Globus pallidus (tissue), 1 donor: ENCODE data around the gene CTNNA3.

ENCODE experiments used
- DNase-seq: peaks from one replicate; pipeline ENCODE4 v3.0.0-alpha.2; 2015; ENCODE audit warnings: low spot score

Gene CTNNA3

GRCh38 chr10:66931949-66932343, 764.0 kb downstream of the CTNNA3 start:
- DNase-seq: peak; percentile 85

GRCh38 chr10:66931340-66931948, 764.6 kb downstream of the CTNNA3 start:
- peak; percentile 84 for DNase-seq

- DNase-seq: peak; percentile 65
These were observed 766.6 kb downstream of the CTNNA3 start for GRCh38 chr10:66929375-66929774.

GRCh38 chr10:66928776-66929175, 767.2 kb downstream of the CTNNA3 start:
- DNase-seq: no peak

- peak; percentile 72 for DNase-seq
These were observed 767.8 kb downstream of the CTNNA3 start for GRCh38 chr10:66927971-66928770.

- peak; percentile 64 for DNase-seq
These were observed 768.6 kb downstream of the CTNNA3 start for GRCh38 chr10:66927251-66927935.

GRCh38 chr10:66926841-66927240, 769.2 kb downstream of the CTNNA3 start:
- DNase-seq: no peak

GRCh38 chr10:66925896-66926715, 769.9 kb downstream of the CTNNA3 start, which contains the start of gene LRRTM3:
TSS of gene LRRTM3 (plus strand) at chr10:66926036.
- peak; percentile 93 for DNase-seq

- DNase-seq: no peak
These were observed 770.6 kb downstream of the CTNNA3 start for GRCh38 chr10:66925373-66925772.

GRCh38 chr10:66924674-66925345, 771.2 kb downstream of the CTNNA3 start:
- no peak for DNase-seq

GRCh38 chr10:66919248-66919647, 776.7 kb downstream of the CTNNA3 start:
- DNase-seq: no peak

GRCh38 chr10:66917104-66917503, 778.9 kb downstream of the CTNNA3 start:
- no peak for DNase-seq

- no peak for DNase-seq
These were observed 780.0 kb downstream of the CTNNA3 start for GRCh38 chr10:66916030-66916429.

- DNase-seq: no peak
These were observed 785.3 kb downstream of the CTNNA3 start for GRCh38 chr10:66910671-66911070.

- DNase-seq: no peak
These were observed 803.1 kb downstream of the CTNNA3 start for GRCh38 chr10:66892871-66893270.

GRCh38 chr10:66888237-66888636, 807.8 kb downstream of the CTNNA3 start:
- DNase-seq: no peak

- no peak for DNase-seq
These were observed 809.1 kb downstream of the CTNNA3 start for GRCh38 chr10:66886848-66887247.

- no peak for DNase-seq
These were observed 813.7 kb downstream of the CTNNA3 start for GRCh38 chr10:66882271-66882670.

GRCh38 chr10:66881814-66882213, 814.2 kb downstream of the CTNNA3 start:
- no peak for DNase-seq

GRCh38 chr10:66880826-66881225, 815.2 kb downstream of the CTNNA3 start:
- no peak for DNase-seq

- no peak for DNase-seq
These were observed 815.7 kb downstream of the CTNNA3 start for GRCh38 chr10:66880292-66880691.
